ENCODE data around the gene ABCA2. TPM values are rescaled to one million over a fixed set of nuclear protein-coding genes. Genes with fewer than 3 reads are reported as not detected.

The ABCA2 gene
- total RNA-seq, 1 donor from 2014 or later: 20.2 TPM

DNA sequence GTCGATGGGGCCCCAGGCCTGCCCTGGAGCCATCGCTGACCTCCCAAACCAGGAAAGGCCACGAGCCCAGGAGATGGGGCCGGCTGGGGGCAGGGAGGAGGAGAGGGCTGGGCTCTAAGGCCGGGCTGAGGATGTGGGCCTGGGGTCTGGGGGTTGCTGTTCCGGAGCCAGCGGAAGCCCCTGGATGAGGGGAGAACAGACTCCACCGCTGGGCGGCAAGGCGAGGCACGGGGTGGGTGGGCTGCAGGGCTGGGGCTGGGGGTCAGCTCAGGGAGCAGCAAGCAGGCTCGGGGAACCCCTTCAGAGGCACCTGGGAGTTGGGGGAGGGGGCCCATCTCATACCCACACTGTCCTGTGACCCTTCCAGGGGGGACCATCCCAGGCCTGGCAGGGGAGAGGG, 64.3 kb downstream of the ABCA2 start:
- no peak for DNase-seq (ENCODE audit: low spot score)

DNA sequence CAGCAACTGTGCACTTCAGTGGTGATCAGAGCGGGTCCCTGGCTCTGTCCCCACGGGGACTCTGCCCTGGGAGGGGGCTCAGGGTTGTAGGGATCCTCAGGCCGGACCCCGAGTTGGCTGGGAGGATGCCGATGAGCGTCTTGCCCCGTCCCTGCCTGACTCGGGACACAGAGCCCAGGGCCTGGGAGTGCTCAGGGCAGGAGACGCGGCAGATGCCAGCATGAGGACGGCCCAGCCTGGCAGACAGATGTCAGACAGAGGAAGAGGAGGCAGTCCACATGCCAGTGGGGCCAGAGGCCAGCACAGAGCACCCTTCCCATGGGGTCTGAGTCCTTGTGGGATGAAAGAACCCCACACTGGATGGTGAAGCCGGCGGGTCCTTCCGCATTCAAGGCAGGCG, 64.7 kb downstream of the ABCA2 start:
- no peak for DNase-seq (ENCODE audit: low spot score)

DNA sequence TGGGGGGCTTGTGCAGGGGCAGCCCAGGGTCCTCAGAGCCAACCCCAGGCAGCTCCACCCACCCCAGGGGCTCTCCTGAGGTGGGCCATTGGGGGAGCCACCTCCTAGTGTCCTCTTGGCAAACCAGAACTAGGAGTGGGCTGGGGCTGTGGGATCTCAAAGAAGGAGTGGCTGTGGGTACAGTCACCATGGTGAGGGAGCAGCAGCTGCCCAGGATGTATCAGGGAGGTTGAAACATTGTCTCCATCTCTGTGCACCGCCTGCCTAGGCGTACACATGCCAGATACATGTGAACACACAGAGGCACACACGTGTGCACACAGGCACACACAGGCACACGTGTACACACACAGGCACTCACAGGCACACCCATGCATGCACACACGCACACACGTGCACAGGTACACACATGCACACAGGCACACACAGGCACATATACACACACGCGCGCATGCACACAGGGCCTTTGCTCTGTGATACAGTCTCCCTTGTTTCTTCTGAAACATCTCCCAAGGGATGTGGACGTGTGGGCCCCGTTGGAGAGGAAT, 65.3 kb downstream of the ABCA2 start:
- no peak for DNase-seq (ENCODE audit: low spot score)

DNA sequence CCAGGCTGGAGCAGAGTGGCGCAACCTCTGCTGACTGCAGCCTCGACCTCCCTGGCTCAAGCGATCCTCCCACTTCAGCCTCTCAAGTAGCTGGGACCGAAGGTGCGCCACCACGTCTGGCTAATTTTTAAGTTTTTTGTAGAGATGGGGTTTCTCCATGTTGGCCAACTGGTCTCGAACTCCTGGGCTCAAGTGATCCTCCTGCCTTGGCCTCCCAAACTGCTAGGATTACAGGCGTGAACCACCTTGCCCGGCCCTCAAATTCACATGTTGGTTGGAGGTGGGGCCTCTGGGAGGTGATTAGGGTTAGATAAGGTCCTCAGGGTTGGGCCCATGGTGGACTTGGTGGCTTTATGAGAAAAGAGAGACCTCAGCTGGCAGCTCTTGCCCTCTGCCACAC, 65.9 kb downstream of the ABCA2 start:
- no peak for DNase-seq (ENCODE audit: low spot score)

DNA sequence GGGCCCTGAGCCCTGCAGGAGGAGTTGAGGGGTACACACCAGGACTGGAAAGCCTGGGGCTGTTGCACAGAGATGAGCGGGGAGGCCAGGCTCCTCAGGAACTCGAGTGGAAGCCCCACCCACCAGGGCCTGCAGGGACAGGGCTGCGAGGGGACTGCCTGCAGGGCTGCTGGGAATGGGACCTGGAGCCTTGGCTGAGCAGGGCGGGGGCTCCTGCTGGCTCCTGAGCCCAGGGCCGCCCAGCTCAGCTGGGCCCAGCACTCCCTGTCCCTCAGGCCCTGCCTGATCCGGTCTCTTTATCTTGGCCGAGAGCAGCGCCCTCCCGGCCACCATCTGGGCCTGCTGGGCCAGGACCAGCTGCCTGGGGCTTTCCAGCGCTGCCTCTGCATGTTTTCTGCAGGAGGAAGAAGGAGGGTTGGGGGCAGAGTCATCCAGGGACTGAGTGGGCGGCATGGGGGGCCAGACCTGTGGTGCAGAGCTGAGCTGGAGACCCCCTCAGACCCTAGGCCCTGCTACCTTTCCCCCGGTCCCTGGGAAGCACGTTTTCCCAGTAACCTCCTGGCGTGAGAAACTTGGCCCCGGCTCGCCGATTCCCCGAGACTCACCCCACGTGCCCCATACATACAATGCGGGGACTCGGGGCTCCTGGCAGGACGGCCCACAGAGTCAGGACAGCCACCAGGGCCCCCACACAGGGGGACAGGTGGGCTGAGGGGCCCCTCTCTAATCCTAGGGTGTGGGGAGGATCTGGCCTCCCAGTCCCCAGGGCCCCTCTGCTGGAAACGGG, 66.6 kb downstream of the ABCA2 start:
- no peak for DNase-seq (ENCODE audit: low spot score)

DNA sequence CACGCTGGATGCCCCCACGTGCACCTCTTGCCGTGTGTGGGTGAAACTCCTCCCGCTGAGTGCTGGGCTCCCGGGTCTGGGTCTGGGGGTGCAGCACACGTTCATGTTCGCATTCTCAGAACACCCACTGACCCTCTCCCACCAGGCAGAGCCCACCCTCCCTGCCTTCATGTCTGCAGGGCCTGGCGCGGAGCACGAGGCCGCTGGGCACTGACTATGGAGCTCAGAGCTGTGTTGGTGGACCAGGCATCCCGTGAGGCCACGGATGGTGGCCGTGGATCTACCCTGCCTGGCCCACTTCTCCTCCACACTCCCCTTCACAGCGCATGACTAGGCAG, 67.1 kb downstream of the ABCA2 start:
- DNase-seq (ENCODE audit: low spot score): no peak

DNA sequence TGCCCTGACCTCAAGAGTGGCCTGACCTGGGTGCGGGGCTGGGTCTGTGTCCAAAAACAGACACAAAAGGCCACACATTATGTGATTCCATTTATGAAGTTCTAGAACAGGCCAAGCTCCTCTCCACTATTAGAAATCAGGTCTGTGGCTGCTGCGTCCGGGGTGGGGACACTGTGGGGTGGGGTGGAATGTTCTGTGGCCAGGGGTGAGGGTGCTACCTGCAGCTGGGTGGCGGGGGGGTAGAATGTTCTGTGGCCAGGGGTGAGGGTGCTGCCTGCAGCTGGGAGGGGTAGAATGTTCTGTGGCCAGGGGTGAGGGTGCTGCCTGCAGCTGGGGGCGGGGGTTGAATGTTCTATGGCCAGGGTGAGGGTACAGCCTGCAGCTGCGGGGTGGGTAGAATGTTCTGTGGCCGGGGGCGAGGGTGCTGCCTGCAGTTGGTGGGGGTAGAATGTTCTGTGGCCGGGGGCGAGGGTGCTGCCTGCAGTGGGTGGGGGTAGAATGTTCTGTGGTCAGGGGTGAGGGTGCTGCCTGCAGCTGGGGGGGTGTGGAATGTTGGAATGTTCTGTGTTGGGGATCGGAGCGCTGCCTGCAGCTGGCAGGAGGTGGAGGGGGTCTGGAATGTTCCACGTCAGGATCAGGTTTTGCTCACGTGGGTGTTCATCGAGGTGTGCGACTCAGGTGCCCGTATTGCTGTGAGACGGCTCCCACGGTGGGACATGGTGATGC, 67.7 kb downstream of the ABCA2 start:
- no peak for DNase-seq (ENCODE audit: low spot score)

DNA sequence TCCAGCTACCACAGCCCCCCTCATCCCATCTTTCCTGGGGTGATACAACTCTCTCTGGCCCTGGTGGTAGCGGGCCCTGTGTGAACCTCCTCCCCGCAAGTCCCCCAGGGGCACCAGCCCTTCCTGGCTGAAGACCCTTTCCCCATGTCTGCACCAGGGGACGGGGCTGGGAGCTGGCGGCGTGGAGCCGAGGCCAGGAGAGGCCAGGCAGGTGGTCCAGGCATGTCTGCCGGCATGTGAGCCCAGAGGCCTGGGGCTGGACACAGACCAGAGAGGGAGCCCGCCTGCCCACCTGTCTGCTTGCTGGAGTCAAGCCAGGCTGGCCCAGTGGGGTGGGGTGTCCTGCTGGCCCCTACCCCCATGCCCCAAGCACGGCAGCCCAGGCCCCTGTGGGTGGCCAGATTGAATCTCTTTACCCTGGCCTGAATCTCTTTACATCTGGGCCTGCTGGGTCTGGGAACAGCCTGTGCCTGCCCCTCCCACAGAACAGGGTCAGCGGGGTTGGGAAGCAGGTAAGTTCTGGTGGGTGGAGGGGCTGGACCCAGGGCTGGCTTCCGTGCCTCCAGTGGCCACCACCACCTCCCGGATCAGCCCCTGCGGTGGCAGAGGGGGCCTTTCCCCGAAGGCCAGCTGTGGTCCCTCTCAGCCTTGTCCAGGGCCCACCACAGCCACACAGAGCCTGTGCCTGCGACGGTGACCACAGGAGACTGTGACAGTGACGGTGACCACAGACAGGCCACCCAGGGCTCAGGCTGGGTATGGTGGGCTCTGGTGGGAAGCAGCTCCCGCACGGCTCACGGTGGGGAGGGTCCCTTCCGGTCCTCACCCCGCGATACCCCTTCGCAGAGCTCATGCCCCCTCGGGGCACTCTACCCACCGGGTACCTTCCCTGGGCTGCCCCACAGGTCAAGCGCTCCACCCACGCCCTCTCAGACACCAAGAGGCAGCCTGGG, 68.9 kb downstream of the ABCA2 start:
- no peak for DNase-seq (ENCODE audit: low spot score)

DNA sequence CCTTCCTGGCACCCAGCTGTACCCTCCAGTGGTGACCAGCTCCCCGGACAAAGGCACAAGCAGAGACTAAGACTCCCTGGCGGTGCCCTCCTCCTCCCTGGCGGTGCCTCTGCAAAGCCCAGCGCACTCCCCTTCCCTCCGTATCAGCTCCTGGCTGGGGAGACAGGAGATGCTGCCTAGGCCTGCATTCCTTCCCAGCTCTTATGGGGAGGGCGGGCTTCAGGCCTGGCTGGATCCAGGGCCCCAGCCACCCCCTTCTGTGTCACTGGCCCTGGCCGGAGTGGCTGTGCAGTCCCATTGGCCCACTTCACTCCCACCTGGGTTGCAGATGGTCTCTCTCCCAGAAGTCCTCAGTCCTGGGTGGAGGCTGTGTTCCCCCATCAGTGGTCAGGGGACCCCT, 69.6 kb downstream of the ABCA2 start:
- DNase-seq (ENCODE audit: low spot score): no peak

DNA sequence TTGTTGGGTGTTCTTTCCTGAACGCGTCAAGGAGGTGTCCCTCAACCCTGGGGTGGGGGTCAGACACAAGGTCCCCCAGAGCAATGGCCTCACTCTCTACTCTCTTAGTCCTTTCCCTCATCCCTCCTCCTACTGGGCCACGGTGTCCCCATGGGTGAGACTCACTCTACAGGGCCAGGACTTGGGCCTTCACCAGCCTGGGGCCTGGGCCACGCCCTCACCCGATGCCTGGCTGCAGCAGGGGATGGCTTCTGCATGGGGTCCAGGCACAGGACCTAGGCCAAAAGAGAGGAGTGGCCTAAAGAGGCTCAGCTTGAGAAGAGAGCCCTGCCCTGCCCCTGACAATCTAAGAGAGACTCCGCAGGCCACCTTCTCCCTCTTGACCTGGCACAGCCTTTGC, 70.1 kb downstream of the ABCA2 start:
- no peak for DNase-seq (ENCODE audit: low spot score)

DNA sequence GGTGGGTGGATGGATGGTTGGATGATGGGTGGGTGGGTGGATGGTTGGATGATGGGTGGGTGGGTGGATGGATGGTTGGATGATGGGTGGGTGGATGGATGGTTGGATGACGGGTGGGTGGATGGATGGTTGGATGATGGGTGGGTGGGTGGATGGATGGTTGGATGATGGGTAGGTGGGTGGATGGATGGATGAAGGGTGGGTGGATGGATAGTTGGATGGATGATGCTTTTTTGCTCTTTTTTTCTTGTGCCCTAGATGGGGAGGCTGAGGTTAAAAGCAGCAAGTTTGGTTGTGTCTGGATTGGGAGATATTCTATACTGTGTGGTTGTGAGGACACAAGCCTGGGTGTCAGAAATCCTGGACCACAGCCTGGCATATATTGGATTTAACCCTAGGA, 70.6 kb downstream of the ABCA2 start:
- no peak for DNase-seq (ENCODE audit: low spot score)

Other genes starting within 250 kb of the ABCA2 start
- gene TMEM141, start 236.9 kb downstream of the ABCA2 start, total RNA-seq (ENCODE audit: insufficient read depth, low replicate concordance): 90.5 TPM
- not detected for gene CCDC183, start 231.9 kb downstream of the ABCA2 start, total RNA-seq (ENCODE audit: insufficient read depth, low replicate concordance)
- gene RABL6, start 220.3 kb downstream of the ABCA2 start, total RNA-seq (ENCODE audit: insufficient read depth, low replicate concordance): 40.2 TPM
- 1.4 TPM for gene AJM1, start 185.8 kb downstream of the ABCA2 start, total RNA-seq (ENCODE audit: insufficient read depth, low replicate concordance)
- gene PHPT1, start 178.8 kb downstream of the ABCA2 start, total RNA-seq (ENCODE audit: insufficient read depth, low replicate concordance): 49.1 TPM
- gene MAMDC4, start 175.9 kb downstream of the ABCA2 start, total RNA-seq (ENCODE audit: insufficient read depth, low replicate concordance): 4.6 TPM
- 217 TPM for gene EDF1, start 161.9 kb downstream of the ABCA2 start, total RNA-seq (ENCODE audit: insufficient read depth, low replicate concordance)
- gene TRAF2, start 141.7 kb downstream of the ABCA2 start, total RNA-seq (ENCODE audit: insufficient read depth, low replicate concordance): 5.1 TPM
- 75.8 TPM for gene FBXW5, start 83.5 kb downstream of the ABCA2 start, total RNA-seq (ENCODE audit: insufficient read depth, low replicate concordance)
- not detected for gene C8G, start 83.0 kb downstream of the ABCA2 start, total RNA-seq (ENCODE audit: insufficient read depth, low replicate concordance)
- not detected for gene LCN12, start 76.0 kb downstream of the ABCA2 start, total RNA-seq (ENCODE audit: insufficient read depth, low replicate concordance)
- 49.6 TPM for gene PTGDS, start 50.7 kb downstream of the ABCA2 start, total RNA-seq (ENCODE audit: insufficient read depth, low replicate concordance)
- gene LCNL1, start 45.2 kb downstream of the ABCA2 start, total RNA-seq (ENCODE audit: insufficient read depth, low replicate concordance): 0.72 TPM
- 10.6 TPM for gene PAXX, start 35.8 kb downstream of the ABCA2 start, total RNA-seq (ENCODE audit: insufficient read depth, low replicate concordance)
- gene CLIC3, start 31.7 kb downstream of the ABCA2 start, total RNA-seq (ENCODE audit: insufficient read depth, low replicate concordance): 24.3 TPM
- 0.96 TPM for gene FUT7, start 3.9 kb upstream of the ABCA2 start, total RNA-seq (ENCODE audit: insufficient read depth, low replicate concordance)
- 6.5 TPM for gene NPDC1, start 17.9 kb upstream of the ABCA2 start, total RNA-seq (ENCODE audit: insufficient read depth, low replicate concordance)
- not detected for gene ENTPD2, start 25.8 kb upstream of the ABCA2 start, total RNA-seq (ENCODE audit: insufficient read depth, low replicate concordance)
- gene SAPCD2, start 42.3 kb upstream of the ABCA2 start, total RNA-seq (ENCODE audit: insufficient read depth, low replicate concordance): 2.6 TPM
- 8.2 TPM for gene UAP1L1, start 49.3 kb upstream of the ABCA2 start, total RNA-seq (ENCODE audit: insufficient read depth, low replicate concordance)
- 41.4 TPM for gene MAN1B1, start 58.7 kb upstream of the ABCA2 start, total RNA-seq (ENCODE audit: insufficient read depth, low replicate concordance)
- gene DPP7, start 86.5 kb upstream of the ABCA2 start, total RNA-seq (ENCODE audit: insufficient read depth, low replicate concordance): 67.9 TPM
- 5.1 TPM for gene GRIN1, start 110.9 kb upstream of the ABCA2 start, total RNA-seq (ENCODE audit: insufficient read depth, low replicate concordance)
- not detected for gene LRRC26, start 141.8 kb upstream of the ABCA2 start, total RNA-seq (ENCODE audit: insufficient read depth, low replicate concordance)
- gene TMEM210, start 143.8 kb upstream of the ABCA2 start, total RNA-seq (ENCODE audit: insufficient read depth, low replicate concordance): not detected
- 18.3 TPM for gene ANAPC2, start 160.3 kb upstream of the ABCA2 start, total RNA-seq (ENCODE audit: insufficient read depth, low replicate concordance)
- 30.8 TPM for gene SSNA1, start 160.4 kb upstream of the ABCA2 start, total RNA-seq (ENCODE audit: insufficient read depth, low replicate concordance)
- 2.2 TPM for gene TPRN, start 172.5 kb upstream of the ABCA2 start, total RNA-seq (ENCODE audit: insufficient read depth, low replicate concordance)
- gene TMEM203, start 177.4 kb upstream of the ABCA2 start, total RNA-seq (ENCODE audit: insufficient read depth, low replicate concordance): 33.0 TPM
- gene NDOR1, start 177.5 kb upstream of the ABCA2 start, total RNA-seq (ENCODE audit: insufficient read depth, low replicate concordance): 0.72 TPM
- gene RNF208, start 194.0 kb upstream of the ABCA2 start, total RNA-seq (ENCODE audit: insufficient read depth, low replicate concordance): not detected
- 0.96 TPM for gene CYSRT1, start 196.9 kb upstream of the ABCA2 start, total RNA-seq (ENCODE audit: insufficient read depth, low replicate concordance)
- gene RNF224, start 199.3 kb upstream of the ABCA2 start, total RNA-seq (ENCODE audit: insufficient read depth, low replicate concordance): not detected
- gene SLC34A3, start 202.7 kb upstream of the ABCA2 start, total RNA-seq (ENCODE audit: insufficient read depth, low replicate concordance): not detected
- gene TUBB4B, start 213.1 kb upstream of the ABCA2 start, total RNA-seq (ENCODE audit: insufficient read depth, low replicate concordance): 48.9 TPM
- gene STPG3, start 223.0 kb upstream of the ABCA2 start, total RNA-seq (ENCODE audit: insufficient read depth, low replicate concordance): 1.9 TPM
- 18.8 TPM for gene NELFB, start 227.1 kb upstream of the ABCA2 start, total RNA-seq (ENCODE audit: insufficient read depth, low replicate concordance)
- gene TOR4A, start 249.5 kb upstream of the ABCA2 start, total RNA-seq (ENCODE audit: insufficient read depth, low replicate concordance): 4.3 TPM

Measured in umbilical cord (tissue), 2 donors.